ENCODE results near the gene HOXB5. TPM values are rescaled to one million over a fixed set of nuclear protein-coding genes. Genes with fewer than 3 reads are reported as not detected.
A peak's percentile ranks its signal among the peaks of the same experiment; 100 is the strongest.

Gene HOXB5
- total RNA-seq, 1 experiment from 2014 or later = not detected

- Histone ChIP-seq H3K79me1 (ENCODE audit: insufficient read depth, low read depth, low read length, poor library complexity, severe bottlenecking) (no peaks in the 10 kb centered on the region), H3T11ph (ENCODE audit: low read length) (no peak overlapping the region), H3K56ac (ENCODE audit: insufficient read length, low read depth, low read length) (no peak overlapping the region), H2AFZ (ENCODE audit: low read length) (no peak overlapping the region), H3K27ac (ENCODE audit: insufficient read length, low read depth, low read length) (no peak overlapping the region), H2BK120ac (ENCODE audit: low read depth, low read length, poor library complexity, severe bottlenecking) (no peak overlapping the region), H4K91ac (ENCODE audit: insufficient read length, low read depth, low read length) (no peak overlapping the region), H2AK5ac (ENCODE audit: insufficient read length, low read length) (no peak overlapping the region), H2BK15ac (ENCODE audit: low read depth, low read length) (no peak overlapping the region), H2BK12ac (ENCODE audit: insufficient read length, low read depth, low read length) (no peak overlapping the region), H3K27me3 (ENCODE audit: insufficient read depth, low read length) (peaks cover 72% of the 10 kb centered on the region), H3K23ac (ENCODE audit: insufficient read length, low read depth, low read length) (no peak overlapping the region), H3K4ac (ENCODE audit: low read depth, low read length) (no peak overlapping the region), H3K14ac (ENCODE audit: insufficient read depth, low read length) (no peak overlapping the region), H3K23me2 (ENCODE audit: insufficient read length, low read depth, low read length, poor library complexity, severe bottlenecking) (peaks cover 6% of the 10 kb centered on the region), H3K4me1 (ENCODE audit: insufficient read depth, low read length) (no peaks in the 10 kb centered on the region), H3K79me2 (ENCODE audit: insufficient read depth, low read length) (no peaks in the 10 kb centered on the region), H3K9me3 (ENCODE audit: control insufficient read depth, low read depth, low read length) (no peaks in the 10 kb centered on the region), H4K5ac (ENCODE audit: insufficient read length, low read depth, low read length) (no peak overlapping the region), H3K18ac (ENCODE audit: insufficient read length, low read depth, low read length) (no peak overlapping the region), H3K4me2 (ENCODE audit: insufficient read depth, insufficient read length, low read length) (peak overlapping the region; percentile 89), H2BK20ac (ENCODE audit: low read depth, low read length, poor library complexity, severe bottlenecking) (no peak overlapping the region), H2BK5ac (ENCODE audit: insufficient read length, low read length) (no peak overlapping the region), H4K8ac (replicated peaks; ENCODE audit: insufficient read length, low read depth, low read length) (no peak overlapping the region), H3K9ac (ENCODE audit: extremely low read depth, insufficient read length, low read length) (no peak overlapping the region), H4K20me1 (ENCODE audit: control insufficient read depth, insufficient read depth, insufficient read length) (no peaks in the 10 kb centered on the region)
- Mint-ChIP-seq H3K27ac (no peak overlapping the region; a peak in 1 of 7 replicates), H3K36me3 (ENCODE audit: insufficient read depth in 1 of 3, low read depth in 3 of 3) (no peaks in the 10 kb centered on the region; a peak in 1 of 7 replicates), H3K9me3 (peaks cover 0 to 14% of the 10 kb centered on the region in 2 experiments; a peak in 2 of 5 replicates), H3K4me3 (peak overlapping the region; percentile 56 to 78), H3K27me3 (ENCODE audit: low read depth) (peaks cover 98% of the 10 kb centered on the region), H3K4me1 (peaks cover 25 to 47% of the 10 kb centered on the region in 2 experiments)
- WGBS (ENCODE audit: extremely low coverage, insufficient read length, low lambda C conversion rate) = no CpG with 5 or more reads among the region's 27 CpGs
- no peak for DNase-seq
- TF ChIP-seq CTCF (conservative IDR thresholded peaks at IDR 0.05) = no peak
Measured at GRCh38 chr17:48542114-48542656, 51.4 kb downstream of the HOXB5 start.
